Right kidney (tissue), 1 donor: ENCODE results near the gene WEE2.

Source experiments
- DNase-seq: peaks from one replicate; pipeline ENCODE4 v3.0.0-alpha.2; 2016

The WEE2 gene

GRCh38 chr7:141691540-141691939, 16.6 kb upstream of the WEE2 start:
- no peak for DNase-seq

DNA sequence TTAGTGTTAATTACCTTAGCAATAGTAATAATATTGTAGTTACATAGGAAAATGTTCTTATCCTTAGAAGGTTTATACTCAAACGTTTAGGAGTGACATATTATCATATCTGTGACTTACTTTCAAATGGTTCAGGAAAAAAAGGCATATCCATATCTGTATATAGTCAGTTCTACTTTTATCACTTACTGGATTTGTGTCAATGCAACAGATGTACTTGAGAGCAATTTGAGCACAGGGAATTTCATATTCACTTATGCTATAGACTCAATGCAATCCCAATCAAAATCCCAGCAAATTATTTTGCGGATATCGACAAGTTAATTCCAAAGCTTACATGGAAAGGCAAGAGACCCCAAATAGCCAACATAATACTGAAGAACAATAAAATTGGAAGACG, 16.2 kb upstream of the WEE2 start:
- no peak for DNase-seq

- DNase-seq, result no peak
Observed at GRCh38 chr7:141693082-141693481, 15.1 kb upstream of the WEE2 start.

DNA sequence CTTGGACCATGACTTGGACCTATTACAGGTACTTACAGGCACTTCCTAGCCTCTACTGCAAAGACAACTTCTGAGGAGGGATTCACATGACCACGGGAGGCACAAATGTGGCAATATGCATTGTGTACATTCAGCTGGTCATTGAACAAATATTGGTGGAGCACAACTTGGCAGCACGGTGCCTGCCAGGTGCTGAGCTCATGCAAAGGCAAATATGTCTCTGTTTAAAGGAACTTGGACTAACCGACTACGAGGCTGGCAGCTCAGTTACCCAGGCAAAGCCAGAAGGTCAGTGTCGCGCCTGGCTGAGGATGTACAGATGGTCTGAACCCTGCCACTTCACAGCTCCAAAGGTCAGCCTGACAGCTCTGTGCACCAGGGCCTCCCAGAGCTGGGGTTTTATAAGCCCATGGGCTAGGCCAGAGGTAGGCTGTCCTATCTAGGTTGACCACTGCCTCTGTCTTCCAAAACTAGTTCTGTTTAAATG, 12.3 kb upstream of the WEE2 start:
- DNase-seq, result no peak

GRCh38 chr7:141696348-141696747, 11.8 kb upstream of the WEE2 start:
- no peak for DNase-seq

- DNase-seq, result no peak
Observed at GRCh38 chr7:141697211-141697871, 10.8 kb upstream of the WEE2 start.

- no peak for DNase-seq
Observed at GRCh38 chr7:141698247-141699015, 9.7 kb upstream of the WEE2 start.

GRCh38 chr7:141699860-141700259, 8.3 kb upstream of the WEE2 start:
- no peak for DNase-seq

- DNase-seq, result no peak
Observed at GRCh38 chr7:141700296-141700847, 7.8 kb upstream of the WEE2 start.

DNA sequence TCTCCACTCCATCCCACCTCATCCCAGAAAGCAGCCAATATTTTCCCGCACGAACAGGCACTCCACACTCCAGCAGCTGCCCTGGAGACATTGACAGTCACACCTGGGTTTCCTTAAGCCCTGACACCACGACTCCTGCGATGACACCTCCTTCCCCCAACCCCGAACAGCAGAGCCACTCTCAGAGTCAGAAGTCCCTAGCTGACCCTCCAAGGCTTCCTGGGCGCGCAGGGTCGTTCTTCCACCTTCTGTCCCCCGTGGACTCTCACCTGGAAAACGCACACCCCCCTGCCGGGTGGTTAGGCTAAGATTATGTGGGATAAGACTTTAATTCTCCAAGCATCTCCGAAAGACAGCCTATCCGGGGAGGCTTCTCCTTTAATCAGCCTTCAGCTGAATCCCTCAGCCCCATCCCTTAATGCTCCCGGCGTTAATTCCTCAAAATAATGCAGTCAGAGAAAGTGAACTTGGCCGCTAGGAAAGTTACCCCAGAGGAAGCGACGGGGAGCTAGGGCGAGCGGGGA, 7.2 kb upstream of the WEE2 start:
- DNase-seq, result peak; percentile 36

- DNase-seq, result peak; percentile 69
Observed at GRCh38 chr7:141701489-141702046, 6.6 kb upstream of the WEE2 start.

- DNase-seq, result peak; percentile 69
Observed at GRCh38 chr7:141702047-141702567, 6.0 kb upstream of the WEE2 start, which contains the start of gene DENND11. Gene DENND11 (minus strand): TSS chr7:141702166. CDS start chr7:141702153, 13 bp downstream.

DNA sequence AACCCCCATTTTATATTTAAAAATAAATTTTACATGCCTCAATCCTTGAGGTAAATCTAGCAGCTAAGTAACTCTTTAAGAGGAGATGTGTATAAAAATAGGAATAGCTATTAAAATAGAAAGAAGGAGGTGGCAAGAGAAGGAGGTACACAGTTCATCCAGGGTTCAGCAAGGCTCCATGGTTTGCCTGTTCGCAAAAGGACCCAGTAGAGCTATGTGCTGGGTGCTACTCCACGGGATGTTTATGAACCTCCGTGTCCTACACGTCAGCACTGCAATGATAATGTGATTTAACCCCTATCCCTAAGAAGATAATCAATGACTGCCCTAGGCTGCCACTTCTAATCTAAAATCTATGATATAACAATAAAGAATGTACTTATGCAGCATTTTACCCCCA, 5.3 kb upstream of the WEE2 start:
- no peak for DNase-seq

DNA sequence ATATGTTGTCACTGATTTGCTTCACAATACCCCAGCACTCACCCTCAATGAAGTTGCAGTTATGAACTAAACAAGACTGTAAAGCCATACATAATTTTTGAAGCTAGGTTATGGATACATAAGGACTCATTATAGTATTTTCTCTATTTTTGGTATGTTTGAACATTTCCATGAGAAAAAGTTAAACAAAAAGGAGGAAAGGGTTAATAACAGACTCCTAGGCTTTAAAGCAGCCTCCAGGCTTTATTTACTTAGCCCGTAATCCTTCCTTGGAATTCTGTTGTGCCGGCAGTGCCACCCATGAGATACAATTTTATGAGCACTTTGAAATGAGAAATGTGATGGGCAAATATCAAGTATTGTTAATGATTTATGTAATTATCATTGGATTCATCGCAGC, 4.0 kb upstream of the WEE2 start:
- no peak for DNase-seq

GRCh38 chr7:141704741-141705140, 3.4 kb upstream of the WEE2 start:
- no peak for DNase-seq

DNA sequence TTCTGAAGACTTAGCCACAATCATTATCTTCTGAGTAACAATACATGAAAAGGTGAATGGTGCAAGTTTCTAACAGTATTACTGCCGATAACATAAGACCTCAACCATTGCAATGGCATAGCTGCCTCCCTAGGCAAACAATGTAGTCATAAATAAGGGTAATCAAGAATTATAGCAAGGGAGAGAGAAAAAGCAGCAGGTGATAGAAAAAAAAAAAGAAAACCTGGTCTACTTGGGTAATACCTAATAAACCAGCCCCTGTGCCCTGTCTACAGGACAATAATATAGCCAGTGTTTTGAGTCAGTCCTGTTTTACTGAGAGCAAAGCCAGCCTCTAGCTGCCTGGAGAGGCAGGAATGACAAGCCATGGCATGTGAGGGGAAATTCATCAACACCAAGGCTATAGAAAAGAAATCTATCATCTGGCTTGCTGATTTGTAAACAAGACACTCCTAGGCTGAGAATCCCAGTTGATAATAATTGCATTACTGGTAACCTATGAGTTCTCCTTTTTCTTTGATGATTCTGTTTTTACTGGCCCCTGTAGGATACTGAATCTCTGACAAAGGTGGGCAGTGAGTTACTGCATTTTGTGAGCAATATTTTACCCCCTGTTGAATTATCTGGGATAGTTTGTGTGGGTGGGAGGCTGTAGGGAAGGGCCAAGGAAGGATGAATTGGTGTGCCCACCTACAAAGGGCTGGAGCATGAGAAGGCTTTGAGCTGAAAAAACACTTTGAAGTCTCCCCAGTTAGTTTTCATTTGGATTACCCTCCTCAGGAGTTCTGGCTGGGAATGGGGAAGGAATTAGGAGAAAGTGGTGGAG, 1.7 kb upstream of the WEE2 start:
- DNase-seq, result no peak

- DNase-seq, result no peak
Observed at GRCh38 chr7:141709318-141709717, 1.2 kb downstream of the WEE2 start.

- DNase-seq, result no peak
Observed at GRCh38 chr7:141709749-141710148, 1.6 kb downstream of the WEE2 start.

DNA sequence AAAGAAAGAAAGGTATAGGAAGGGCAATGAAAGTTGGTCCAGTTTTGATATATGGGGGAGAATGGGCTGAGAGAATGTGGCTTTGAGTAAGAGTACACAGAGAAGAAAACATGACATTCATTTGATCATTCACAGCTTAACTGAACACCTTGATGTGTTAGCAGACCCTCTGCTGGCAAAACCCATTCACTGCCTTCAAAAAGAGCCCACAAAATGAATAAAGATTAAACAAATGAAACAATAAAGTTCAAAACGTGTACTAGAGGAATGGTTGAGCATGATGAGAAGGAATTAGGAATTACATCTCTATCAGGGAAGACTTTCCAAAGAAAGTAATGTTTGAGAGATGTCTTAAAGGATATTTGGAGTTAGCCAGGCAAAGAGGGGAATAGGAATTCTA, 2.1 kb downstream of the WEE2 start:
- DNase-seq, result no peak

- DNase-seq, result no peak
Observed at GRCh38 chr7:141712603-141713255, 4.6 kb downstream of the WEE2 start.

DNA sequence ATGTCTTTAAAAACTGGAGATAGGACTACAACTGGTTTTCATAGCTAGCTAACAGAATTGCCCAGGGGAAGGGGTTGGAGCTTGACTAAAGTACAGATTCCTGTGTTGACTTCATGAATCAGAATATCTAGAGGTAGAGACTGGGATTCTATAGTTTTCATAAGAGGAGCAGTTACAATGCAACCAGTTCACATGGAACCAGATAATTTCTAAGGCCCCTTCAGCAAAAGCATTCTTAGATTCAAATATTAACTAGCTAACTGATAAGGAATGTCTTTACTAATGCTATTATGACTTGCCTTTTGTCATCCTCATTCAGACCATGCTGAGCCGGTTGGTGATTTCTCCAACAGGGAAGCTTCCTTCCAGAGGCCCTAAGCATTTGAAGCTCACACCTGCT, 5.7 kb downstream of the WEE2 start:
- DNase-seq, result no peak
